ENCODE data around the gene CHMP1A.

DNA sequence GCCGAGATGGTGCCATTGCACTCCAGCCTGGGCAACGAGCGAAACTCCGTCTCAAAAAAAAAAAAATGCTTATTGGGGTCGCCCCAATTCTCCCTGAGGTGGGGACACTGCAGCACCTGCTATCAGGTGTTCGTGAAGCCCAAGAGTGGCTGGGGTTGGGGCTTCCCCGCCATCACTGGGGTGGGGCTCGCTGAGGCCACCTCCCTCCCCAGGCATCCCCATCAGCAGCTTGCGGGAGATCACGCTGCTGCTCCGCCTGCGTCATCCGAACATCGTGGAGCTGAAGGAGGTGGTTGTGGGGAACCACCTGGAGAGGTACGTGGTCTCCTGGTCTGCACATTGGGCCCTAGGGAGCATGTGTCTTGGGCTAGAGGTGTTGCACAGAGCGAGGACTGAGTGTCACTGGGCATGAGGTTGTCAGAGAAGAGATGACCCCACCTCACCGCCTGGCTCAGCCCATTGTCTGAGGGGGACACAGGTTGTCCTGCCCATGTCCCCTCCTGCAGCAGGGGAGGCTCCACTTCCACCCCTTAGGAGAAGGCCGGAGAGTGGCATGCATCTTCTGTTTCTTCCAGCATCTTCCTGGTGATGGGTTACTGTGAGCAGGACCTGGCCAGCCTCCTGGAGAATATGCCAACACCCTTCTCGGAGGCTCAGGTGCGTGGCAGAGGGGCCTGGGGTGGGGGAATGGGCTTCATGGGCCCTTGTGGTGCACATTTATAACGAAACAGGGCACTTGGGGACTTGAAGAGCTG is 33.9 kb upstream of the CHMP1A start:
- no peak for TF ChIP-seq SIN3A (IDR thresholded peaks at IDR 0.05; ENCODE audit: borderline replicate concordance, insufficient read depth, low read length)
- no peak for TF ChIP-seq POLR2AphosphoS5 (IDR thresholded peaks at IDR 0.05; ENCODE audit: low read depth, low read length)
- TF ChIP-seq TAF1 (IDR thresholded peaks at IDR 0.05; ENCODE audit: borderline replicate concordance, insufficient read depth, low read length) = no peak

All from PFSK-1 (cell line).